RCC 7860 (cell line): Measurements from ENCODE around the gene CFAP47.
A peak's percentile ranks its signal among the peaks of the same experiment; 100 is the strongest.
"Not testable (repeated sequence)": the region's sequence is repeated elsewhere in the genome, so short reads cannot be mapped to it uniquely, and the experiment has no call there.

Experiments
- DNase-seq: peaks from one replicate; pipeline ENCODE4 v3.0.0-alpha.2; 2015; ENCODE audit warnings: low spot score
- FAIRE-seq: peaks from 2 replicates; lab custom pipeline; 2012; peaks lifted over from hg19 to GRCh38; lab: Jason Lieb, UNC

Gene CFAP47

DNA sequence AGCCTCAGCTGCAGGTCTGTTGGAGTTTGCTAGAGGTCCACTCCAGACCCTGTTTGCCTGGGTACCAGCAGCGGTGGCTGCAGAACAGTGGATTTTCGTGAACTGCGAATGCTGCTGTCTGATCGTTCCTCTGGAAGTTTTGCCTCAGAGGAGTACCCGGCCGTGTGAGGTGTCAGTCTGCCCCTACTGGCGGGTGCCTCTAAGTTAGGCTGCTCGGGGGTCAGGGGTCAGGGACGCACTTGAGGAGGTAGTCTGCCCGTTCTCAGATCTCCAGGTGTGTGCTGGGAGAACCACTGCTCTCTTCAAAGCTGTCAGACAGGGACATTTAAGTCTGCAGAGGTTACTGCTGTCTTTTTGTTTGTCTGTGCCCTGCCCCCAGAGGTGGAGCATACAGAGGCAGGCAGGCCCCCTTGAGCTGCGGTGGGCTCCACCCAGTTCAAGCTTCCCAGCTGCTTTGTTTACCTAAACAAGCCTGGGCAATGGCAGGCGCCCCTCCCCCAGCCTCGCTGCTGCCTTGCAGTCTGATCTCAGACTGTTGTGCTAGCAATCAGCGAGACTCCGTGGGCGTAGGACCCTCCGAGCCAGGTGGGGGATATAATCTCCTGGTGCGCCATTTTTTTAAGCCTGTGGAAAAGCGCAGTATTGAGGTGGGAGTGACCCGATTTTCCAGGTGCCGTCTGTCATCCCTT, 315.4 kb downstream of the CFAP47 start:
- FAIRE-seq, DNase-seq: not testable (repeated sequence)

DNA sequence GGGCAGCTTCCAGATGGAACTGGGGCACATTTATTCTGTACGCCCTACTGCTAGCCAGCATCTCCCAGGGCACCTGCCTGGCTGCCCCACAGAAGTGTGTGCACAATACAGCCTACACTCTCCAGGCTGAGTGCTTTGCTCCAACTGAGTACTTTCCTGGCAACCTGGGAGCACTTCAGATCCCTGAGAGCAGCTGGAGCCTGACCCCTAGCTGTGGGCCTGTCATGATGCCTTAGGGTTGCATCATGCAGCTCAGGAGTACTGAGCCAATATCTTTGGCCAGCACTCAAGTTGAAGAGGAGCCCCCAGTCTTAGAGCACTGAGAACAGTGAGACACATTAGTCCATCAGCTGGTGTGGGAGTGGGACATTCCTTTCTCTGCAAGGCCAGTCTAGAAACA, 321.9 kb downstream of the CFAP47 start:
- DNase-seq (no peak), FAIRE-seq (no peak)

DNA sequence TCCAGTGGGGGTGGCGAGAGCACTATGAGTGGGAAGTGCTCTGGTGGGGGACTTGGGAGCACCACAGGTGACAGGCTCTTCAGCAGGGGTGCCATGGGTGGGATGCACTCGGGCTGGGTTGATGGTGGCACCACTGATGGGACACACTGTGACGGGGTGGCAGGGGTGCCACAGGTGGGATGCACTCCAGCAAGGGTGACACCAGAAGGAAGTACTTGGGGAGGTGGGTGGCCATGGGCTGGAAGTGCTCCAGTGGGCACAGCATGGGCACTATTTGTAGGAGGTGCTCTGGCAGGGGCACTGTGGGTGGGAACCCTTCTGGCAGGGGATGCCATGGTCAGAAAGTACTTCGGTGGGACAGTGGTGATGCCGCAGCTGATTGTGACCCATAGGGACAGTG, 346.6 kb downstream of the CFAP47 start:
- DNase-seq (no peak), FAIRE-seq (no peak)

DNA sequence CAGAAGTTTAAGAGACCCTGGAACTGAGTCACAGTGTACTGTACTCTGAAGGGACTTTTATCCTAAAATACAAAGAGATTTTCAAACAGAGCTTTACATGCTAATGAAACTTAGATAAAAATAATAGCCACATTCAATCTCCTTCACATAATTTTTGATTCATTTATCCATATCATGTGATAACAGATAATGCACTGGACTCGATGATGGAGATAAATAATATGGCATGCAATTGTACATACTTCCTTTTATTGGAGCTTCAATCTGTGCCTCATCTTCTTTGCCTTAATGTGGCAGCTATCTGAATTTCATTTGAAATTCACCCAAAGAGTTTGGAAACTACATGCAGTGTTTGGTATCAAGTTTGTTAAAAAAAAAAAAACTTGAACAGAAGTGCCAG, 390.6 kb downstream of the CFAP47 start:
- no peak for DNase-seq
- no peak for FAIRE-seq

DNA sequence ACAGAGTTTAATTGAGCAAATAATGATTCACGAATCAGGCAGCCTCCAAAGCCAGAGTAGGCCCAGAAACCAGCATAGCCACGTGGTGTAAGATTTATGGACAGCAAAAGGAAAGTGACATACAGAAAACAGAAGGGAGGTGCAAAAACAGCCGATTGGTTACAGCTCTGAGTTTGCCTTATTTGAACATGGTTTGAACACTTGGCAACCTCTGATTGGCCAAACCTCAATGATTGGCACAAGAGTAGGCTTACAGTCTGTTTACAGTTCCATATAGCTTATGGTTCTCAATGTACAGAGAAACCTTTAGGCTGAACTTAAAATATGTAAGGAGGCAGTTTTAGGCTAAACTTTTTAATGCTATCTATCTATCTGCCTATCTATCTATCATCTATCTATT, 394.8 kb downstream of the CFAP47 start:
- no peak for DNase-seq
- no peak for FAIRE-seq

DNA sequence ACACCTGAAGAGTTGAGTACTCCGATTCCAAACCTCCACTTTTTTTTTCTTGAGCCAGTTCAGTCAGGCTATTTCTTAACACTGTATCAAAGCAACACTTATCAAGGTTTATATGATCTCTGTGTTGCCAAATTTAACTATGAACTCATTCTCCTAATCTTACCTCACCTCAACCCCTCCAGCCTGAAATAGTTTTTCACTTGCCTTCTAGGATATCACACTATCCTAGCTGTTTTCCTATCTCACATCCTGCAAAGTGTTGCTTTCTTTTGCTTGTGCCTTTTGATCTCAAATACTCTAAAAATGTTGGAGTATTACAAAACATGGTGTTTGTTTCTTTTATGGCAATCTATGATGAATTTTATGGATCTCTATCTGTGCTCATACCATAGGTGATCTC, 415.0 kb downstream of the CFAP47 start:
- FAIRE-seq (no peak), DNase-seq (no peak)

DNA sequence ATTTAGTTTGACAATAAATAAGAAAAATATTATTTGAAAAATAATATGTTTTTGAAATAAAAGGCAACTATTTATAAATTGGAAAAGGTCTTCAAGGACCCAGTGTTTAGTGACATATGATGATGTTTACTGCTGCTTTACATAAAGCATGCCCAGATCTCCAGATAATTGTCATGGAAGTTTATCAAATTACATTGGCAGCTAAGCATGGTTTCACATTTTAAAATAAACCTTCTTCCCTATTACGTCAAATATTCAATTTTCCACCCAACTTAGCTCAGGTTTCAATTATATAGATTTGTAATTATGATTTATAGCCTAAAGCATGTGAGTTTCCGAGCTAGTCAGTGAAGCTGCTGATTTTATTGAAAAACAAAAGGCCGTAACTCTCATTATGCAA, 417.2 kb downstream of the CFAP47 start:
- DNase-seq (no peak), FAIRE-seq (no peak)

DNA sequence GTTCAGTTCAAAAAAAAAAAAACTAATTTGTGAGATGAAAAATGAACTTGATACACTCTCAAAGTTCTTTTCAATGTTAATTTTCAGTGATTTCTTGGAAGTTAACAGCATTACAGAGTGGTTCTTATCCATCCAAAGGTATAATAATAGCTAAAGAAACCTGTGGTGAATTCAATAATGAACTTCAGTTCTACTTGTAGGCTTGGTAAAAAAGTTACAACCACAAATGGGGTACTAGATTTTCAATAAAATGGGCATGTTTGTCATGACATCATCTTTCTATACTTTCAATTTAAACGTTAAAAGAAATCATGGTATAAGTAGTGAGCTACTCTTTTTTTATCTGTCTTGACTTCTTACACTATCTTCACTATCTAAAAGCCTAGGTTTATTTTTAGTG, 424.8 kb downstream of the CFAP47 start:
- no peak for FAIRE-seq

DNA sequence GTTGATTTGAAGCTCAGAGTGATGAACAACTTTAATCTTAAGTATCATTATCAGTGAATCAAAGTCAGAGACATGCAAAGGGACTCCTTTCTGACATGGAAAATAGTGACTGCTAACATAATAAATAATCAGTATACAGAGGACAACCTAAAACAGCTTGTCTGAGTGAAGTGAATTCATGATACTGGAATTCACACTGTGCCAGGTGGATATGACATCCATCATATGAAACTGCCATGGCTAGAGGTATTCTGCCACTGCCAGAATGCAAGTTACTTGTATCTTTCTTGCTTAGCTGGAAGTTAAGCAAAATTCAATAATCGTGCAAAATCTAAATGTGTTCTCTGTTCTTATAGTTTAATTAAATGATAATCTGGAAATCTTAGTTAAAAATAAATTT, 429.0 kb downstream of the CFAP47 start:
- FAIRE-seq, result no peak
- DNase-seq, result no peak

More for the DNA sequence above, 424.8 kb downstream of the CFAP47 start:
- DNase-seq, result no peak

DNA sequence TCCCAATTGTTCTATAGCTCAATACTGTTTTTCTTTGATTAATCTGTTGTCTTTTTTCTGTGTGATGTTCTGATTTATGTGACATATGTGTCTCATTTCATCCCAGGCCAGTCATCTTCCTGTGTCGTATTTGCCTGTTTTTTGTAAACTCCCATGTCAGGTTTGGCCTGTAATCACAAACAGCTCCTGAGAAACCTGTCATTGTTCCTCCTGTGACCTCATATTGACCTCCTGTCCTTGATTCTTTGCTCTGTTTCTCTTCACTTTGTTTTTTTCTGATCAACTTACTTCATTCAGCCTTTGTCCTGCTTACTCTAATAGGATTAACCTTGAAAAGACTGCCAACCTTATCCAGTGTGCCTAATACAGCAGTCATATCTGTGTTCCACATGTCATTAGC, 438.3 kb downstream of the CFAP47 start:
- DNase-seq, result no peak
- no peak for FAIRE-seq

DNA sequence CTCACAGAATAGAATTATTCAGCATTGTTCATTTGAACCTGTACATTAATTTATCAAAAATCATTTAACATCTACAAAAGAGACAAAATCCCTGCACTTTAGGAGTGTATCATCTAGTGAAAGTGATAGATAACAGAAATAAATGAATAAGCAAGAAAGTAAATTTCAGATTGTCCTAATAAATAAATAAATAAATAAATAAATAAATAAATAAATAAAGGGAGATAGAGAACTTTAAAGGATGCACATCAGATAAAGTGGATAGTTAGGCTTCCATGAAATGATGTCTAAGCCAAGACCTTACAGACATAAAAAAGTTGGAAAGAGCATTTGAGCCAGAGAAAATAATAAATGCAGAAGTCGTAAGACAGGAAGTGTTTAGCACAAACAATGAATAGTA, 444.7 kb downstream of the CFAP47 start:
- DNase-seq (no peak), FAIRE-seq (no peak)

DNA sequence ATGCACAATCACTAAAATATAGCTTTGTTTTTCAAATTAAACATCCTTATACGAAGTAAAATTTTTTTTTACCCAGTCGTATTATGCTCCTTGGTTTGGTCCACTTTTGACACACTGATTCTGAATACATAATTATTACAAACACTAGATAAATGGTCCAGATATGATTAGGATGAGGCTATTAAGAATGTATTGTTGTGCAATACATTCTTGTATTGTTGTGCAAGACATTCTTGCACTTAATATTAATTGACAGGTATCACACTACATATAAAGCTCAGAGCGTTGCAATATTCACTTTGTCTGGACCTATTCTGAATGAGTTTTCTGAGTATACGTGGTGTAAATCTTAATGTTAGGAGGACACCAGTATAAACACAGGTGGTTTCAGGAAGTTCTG, 464.0 kb downstream of the CFAP47 start:
- DNase-seq (no peak), FAIRE-seq (no peak)

DNA sequence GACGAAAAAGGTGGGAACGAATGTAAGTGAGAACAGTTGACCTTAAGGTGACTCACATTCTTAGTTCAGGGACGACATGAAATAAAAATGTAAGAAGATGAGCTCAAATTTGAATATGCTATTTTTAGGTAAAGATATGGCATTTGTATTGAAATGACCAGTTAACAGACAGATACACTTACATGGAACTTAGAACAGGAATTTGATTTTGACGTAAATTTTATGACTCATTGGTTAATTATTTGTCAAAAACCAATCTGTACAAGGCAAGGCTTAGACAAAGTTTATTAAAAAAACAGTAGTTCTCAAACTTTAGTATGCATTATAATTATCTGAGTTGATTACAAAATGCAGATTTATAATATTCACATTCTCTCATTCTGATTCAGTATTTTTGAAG, 469.4 kb downstream of the CFAP47 start:
- peak; percentile 59 for FAIRE-seq
- no peak for DNase-seq

DNA sequence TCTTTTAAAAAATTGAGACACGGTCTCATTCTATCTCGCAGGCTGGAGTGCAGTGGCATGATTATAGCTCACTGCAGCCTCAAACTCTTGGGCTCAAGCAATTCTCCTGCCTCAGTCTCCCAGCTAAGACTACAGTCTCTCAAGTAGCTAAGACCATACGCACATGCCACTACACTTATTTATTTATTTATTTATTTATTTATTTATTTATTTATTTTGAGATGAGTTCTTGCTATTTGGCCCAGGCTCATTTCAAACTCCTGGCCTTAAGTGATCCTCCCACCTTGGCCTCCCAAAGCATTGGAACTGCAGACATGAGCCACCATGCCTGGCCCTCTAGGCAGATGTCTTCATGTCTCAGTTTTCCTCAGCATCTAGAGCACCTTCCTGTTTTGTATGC, 482.2 kb downstream of the CFAP47 start:
- no peak for FAIRE-seq
- no peak for DNase-seq

DNA sequence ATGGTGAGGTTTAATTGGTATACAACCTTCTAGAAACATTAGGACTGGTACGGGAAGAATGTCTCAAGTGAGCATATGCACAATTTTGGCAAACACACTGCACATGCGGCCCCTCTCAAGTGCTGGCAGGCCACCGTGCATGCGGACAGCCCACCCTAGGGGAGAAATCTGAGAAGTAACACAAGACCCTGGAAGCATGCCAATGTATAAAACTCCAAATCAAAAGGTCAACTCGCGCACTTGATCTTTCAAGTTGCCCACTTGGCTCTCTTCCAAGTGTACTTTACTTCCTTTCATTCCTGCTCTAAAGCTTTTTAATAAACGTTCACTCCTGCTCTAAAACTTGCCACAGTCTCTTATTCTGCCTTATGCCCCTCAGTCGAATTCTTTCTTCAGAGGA, 488.3 kb downstream of the CFAP47 start:
- FAIRE-seq (no peak), DNase-seq (no peak)

DNA sequence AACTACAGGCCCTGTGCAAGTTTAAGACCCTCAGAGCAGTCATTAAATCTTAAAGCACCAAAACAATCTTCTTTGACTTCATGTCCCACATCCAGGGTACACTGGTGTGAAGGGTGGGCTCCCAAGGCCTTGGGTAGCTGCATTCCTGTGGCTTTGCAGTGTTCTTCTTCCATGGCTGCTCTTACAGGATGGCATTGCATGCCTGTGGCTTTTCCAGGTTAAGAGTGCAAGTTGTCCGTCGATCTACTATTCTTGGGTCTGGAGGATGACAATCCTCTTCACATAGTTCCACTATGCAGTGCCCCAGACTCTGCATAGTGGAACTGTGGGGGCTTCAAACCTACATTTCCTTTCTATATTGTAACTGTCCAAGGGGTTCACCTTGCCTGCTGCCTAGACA, 494.5 kb downstream of the CFAP47 start:
- FAIRE-seq (peak; percentile 83), DNase-seq (peak; percentile 68)

DNA sequence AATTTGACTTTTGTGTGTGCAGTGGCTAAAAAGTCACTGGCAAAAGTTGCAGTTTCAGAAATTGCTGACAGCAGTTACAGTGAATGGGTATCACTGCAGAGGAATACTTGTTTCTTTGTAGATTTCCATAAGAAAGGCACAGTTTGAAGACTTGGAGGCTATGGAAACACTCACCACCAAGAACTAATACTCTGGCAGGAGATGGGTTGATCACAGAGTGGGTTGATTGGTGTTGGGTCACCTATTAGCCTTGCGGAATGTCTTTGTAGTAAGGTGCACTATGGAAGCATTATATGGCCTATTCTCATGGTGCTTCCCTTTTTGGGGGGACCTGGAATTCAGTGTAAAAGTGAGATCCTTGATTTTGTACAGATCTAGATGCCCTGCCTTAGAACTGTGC, 502.8 kb downstream of the CFAP47 start:
- no peak for DNase-seq
- FAIRE-seq, result no peak

DNA sequence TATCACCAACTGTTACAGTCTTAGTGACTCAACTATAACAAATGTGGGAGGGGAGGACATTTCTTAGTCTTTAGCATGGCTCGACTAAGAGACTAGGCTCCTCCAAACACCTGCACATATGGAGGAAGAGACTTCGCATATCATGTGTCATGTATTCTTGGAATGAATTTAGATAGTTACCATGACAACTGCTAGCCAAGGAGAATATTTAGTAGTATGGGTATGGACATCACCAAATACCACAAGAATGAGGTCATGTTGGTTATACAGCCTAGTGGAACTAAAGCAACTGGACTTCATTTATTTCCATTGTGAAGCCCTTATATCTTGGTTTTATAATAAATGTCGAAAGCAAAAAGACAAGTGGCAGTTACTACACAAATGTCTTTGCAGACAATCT, 512.3 kb downstream of the CFAP47 start:
- DNase-seq (peak; percentile 96), FAIRE-seq (peak; percentile 94)

DNA sequence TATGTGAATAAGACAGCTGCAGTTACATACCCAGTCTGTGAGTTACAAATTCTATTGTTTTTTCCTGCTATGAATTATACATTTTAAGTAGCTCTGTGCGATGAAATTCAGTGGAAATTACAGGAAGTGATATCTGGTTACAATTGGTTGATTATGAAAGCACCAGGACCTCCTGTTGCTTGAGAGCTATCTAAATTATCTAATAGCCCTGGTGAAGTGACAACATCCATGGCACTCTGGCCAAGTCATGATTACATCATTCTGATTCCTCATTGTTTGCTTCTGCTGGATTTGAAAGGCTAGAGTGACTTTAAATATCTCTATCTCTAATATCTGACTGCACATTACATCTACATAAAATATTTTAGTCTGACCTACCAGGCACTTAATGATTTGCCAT, 515.0 kb downstream of the CFAP47 start:
- peak; percentile 62 for DNase-seq
- FAIRE-seq, result no peak
